ENCODE data around the gene ILF3.

Gene ILF3

GRCh38 chr19:10694706-10695307 is 40.7 kb downstream of the ILF3 start:
- no peak for DNase-seq (ENCODE audit: low read depth in 2 of 3, low spot score in 1 of 3)

- peak; percentile 81 to 87 (median 86) for DNase-seq (ENCODE audit: low read depth in 2 of 3, low spot score in 1 of 3)
Observed at GRCh38 chr19:10695401-10696398, 41.6 kb downstream of the ILF3 start.

- peak; percentile 57 to 75 (median 61) for DNase-seq (ENCODE audit: low read depth in 2 of 3, low spot score in 1 of 3)
Observed at GRCh38 chr19:10699650-10700335, 45.6 kb downstream of the ILF3 start.

- no peak for DNase-seq (ENCODE audit: low read depth in 2 of 3, low spot score in 1 of 3)
Observed at GRCh38 chr19:10701955-10702525, 47.9 kb downstream of the ILF3 start.

GRCh38 chr19:10706990-10707389 is 52.8 kb downstream of the ILF3 start:
- DNase-seq (ENCODE audit: low read depth in 2 of 3, low spot score in 1 of 3) = no peak

GRCh38 chr19:10707440-10707839 is 53.3 kb downstream of the ILF3 start:
- DNase-seq (ENCODE audit: low read depth in 2 of 3, low spot score in 1 of 3) = no peak

GRCh38 chr19:10708291-10708690 is 54.1 kb downstream of the ILF3 start:
- no peak for DNase-seq (ENCODE audit: low read depth in 2 of 3, low spot score in 1 of 3)

GRCh38 chr19:10712045-10712444 is 57.9 kb downstream of the ILF3 start:
- DNase-seq (ENCODE audit: low read depth in 2 of 3, low spot score in 1 of 3) = no peak

GRCh38 chr19:10712754-10713153 is 58.6 kb downstream of the ILF3 start:
- DNase-seq (ENCODE audit: low read depth in 2 of 3, low spot score in 1 of 3) = no peak

- no peak for DNase-seq (ENCODE audit: low read depth in 2 of 3, low spot score in 1 of 3)
Observed at GRCh38 chr19:10713317-10713716, 59.2 kb downstream of the ILF3 start.

- DNase-seq (ENCODE audit: low read depth in 2 of 3, low spot score in 1 of 3) = no peak
Observed at GRCh38 chr19:10717054-10717355, 62.9 kb downstream of the ILF3 start.

- peak; percentile 96 to 98 (median 96) for DNase-seq (ENCODE audit: low read depth in 2 of 3, low spot score in 1 of 3)
Observed at GRCh38 chr19:10717356-10718204, 63.4 kb downstream of the ILF3 start, which contains the start of gene DNM2. DNM2 (plus strand) TSS chr19:10718079; CDS start chr19:10718243, 164 bp downstream.

GRCh38 chr19:10718205-10719196 is 64.4 kb downstream of the ILF3 start:
- DNase-seq (ENCODE audit: low read depth in 2 of 3, low spot score in 1 of 3) = peak in 2 of 3 donors; percentile 22 to 44

- no peak for DNase-seq (ENCODE audit: low read depth in 2 of 3, low spot score in 1 of 3)
Observed at GRCh38 chr19:10719466-10719961, 65.4 kb downstream of the ILF3 start.

- DNase-seq (ENCODE audit: low read depth in 2 of 3, low spot score in 1 of 3) = no peak
Observed at GRCh38 chr19:10720607-10721125, 66.5 kb downstream of the ILF3 start.

- DNase-seq (ENCODE audit: low read depth in 2 of 3, low spot score in 1 of 3) = no peak
Observed at GRCh38 chr19:10723591-10723990, 69.4 kb downstream of the ILF3 start.

GRCh38 chr19:10724573-10725071 is 70.5 kb downstream of the ILF3 start:
- DNase-seq (ENCODE audit: low read depth in 2 of 3, low spot score in 1 of 3) = no peak

- DNase-seq (ENCODE audit: low read depth in 2 of 3, low spot score in 1 of 3) = no peak
Observed at GRCh38 chr19:10725415-10725814, 71.3 kb downstream of the ILF3 start.

GRCh38 chr19:10726268-10726667 is 72.1 kb downstream of the ILF3 start:
- no peak for DNase-seq (ENCODE audit: low read depth in 2 of 3, low spot score in 1 of 3)
